Ovary (tissue), 3 donors: ENCODE data around the gene ARF1.

Source experiments
- CTCF ChIP-seq, 3 donors: fragments of 450-650 bp in 2 of 3; fragments of 200-600 bp in 1 of 3; IDR thresholded peaks; one replicate each; pipeline versions ENCODE4 v1.5.1 to v1.8.0; 2016 to 2022; ENCODE audit warnings: antibody characterized with exemption in 3 of 3, mild to moderate bottlenecking in 1 of 3
- EP300 ChIP-seq: sonication (generic); formaldehyde crosslinking; IDR thresholded peaks from one replicate; pipeline ENCODE4 v1.6.1; 2017; ENCODE audit warnings: antibody characterized with exemption
- POLR2A ChIP-seq: fragments of 450-650 bp; IDR thresholded peaks from one replicate; pipeline ENCODE4 v1.6.1; 2017; ENCODE audit warnings: antibody characterized with exemption, mild to moderate bottlenecking, moderate library complexity
- donor health status: DM: no; HTN: no; CAD: no.

- TF ChIP-seq CTCF (IDR thresholded peaks at IDR 0.05) = no peak
- TF ChIP-seq POLR2A = no peak
- TF ChIP-seq EP300 = no peak
These were observed 9.2 kb upstream of the ARF1 start for GRCh38 chr1:228073061-228073856.
